ENCODE measurements around the gene RNF214. TPM values are rescaled to one million over a fixed set of nuclear protein-coding genes. Genes with fewer than 3 reads are reported as not detected.
A peak's percentile ranks its signal among the peaks of the same experiment; 100 is the strongest.
"Not testable (repeated sequence)": the region's sequence is repeated elsewhere in the genome, so short reads cannot be mapped to it uniquely, and the experiment has no call there.

The RNF214 gene
- polyA plus RNA-seq, 1 donor from 2014 or later, result 12.5 TPM

DNA sequence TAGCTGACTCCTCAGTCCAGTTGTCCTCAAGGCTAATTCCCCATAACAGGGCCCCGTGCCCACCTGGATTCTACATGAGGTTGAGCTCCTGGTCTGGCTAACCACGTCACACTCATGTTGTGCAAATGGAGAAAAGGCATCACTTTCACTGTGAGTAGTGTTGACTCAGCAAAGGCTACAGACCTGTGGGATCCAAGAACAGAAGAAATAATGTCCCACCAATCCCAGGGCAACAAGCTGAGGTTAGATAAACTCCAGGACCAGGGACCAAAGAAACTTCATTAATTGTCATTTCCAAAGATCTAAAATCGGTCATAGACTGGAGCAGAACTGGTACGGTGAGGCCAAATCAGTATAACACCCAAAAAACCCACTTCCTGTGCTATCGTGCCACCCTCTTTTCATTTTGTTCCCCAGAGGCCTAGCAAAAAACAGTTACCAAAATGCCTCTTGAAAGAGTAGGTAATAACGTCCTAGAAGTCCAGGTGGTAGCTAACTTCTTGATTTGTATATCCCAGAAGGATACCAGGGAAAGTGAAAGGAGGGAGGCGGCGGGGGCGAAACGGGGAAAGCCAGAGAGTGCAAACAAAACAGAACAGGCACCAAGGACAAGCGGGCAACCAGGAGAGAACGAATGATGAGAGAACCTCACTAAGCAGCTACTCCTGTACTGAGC is 2.0 kb upstream of the RNF214 start:
- peaks cover 3% of the 10 kb centered on the region for H3K36me3 Mint-ChIP-seq
- H3K4me1 Mint-ChIP-seq, result peaks cover 27 to 41% (median 37%) of the 10 kb centered on the region in 3 donors
- H3K9me3 Mint-ChIP-seq, result no peaks in the 10 kb centered on the region
- H3K27me3 Mint-ChIP-seq, result no peaks in the 10 kb centered on the region
- peak overlapping the region; percentile 91 to 100 (median 100) for H3K4me3 Mint-ChIP-seq
- H3K27ac Mint-ChIP-seq, result peak overlapping the region; percentile 92 to 97 (median 96)

DNA sequence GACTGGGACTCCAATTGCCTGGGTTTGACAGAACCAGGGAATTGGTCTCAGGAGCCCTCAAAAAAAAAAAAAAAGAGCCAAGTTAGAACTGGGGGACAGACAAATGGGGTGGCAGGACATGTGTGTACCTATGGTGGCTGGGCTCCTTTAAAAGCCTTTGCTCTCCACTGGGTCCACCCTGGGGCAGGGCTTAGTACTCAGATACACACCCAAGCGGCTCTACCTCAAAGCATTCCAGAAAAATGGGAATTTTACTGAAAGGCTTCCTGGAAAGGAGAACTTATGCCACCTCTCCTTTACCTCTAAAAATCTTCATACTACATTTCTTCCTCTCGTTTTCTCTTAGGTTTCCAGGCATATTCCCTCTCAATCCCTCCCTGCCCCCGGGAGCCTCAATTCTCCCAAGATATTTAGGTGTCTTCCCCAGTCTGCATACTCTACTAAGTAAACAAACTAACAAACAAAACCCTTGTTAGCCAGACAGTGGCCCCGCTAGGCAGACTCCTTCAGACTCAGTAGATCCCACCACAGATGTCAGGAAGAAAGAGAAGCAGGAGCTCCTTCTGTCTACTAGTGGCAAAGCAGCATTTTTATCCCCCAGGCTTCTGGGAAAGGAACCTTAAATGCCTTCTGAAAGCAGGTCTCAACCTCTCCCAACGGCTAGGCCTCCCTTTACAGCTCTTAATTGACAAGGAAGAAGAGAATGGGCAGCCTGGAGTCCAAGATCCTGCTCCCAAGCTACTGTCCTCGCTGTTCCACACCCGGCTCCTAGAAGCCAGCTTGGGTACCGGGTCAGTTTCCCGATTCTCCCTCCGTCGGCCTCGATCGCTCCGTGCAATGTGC is 1.3 kb upstream of the RNF214 start:
- Mint-ChIP-seq H3K4me1 (peaks cover 27 to 41% (median 37%) of the 10 kb centered on the region in 3 donors), H3K27ac (peak overlapping the region; percentile 92 to 97 (median 96)), H3K4me3 (peak overlapping the region; percentile 91 to 100 (median 100)), H3K27me3 (no peaks in the 10 kb centered on the region), H3K9me3 (no peaks in the 10 kb centered on the region), H3K36me3 (peaks cover 3% of the 10 kb centered on the region)

DNA sequence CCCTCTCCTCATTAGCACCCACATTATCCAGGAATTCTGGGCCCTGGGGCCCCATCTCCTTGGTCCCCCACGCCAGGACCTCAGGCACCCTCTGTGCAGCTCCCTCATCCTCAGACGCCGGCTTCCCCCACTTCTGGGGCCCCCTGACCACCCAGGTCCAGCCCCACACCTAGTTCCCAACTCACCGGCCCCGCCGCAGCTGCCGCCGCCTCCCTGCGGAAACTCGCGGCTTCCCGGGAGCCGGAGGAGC is 704 bp upstream of the RNF214 start, which contains the start of gene PCSK7:
Gene PCSK7, minus strand, starts transcription at position 232 of the 250 bp plus-strand sequence. CDS start 2,229 bp downstream, outside the sequence.
- H3K4me1 Mint-ChIP-seq, result peaks cover 22 to 37% (median 31%) of the 10 kb centered on the region in 3 donors
- H3K27ac Mint-ChIP-seq, result peak within 1 kb of the TSS; percentile 93 to 99 (median 97)
- H3K4me3 Mint-ChIP-seq, result peak within 1 kb of the TSS; percentile 91 to 100 (median 100)
- H3K27me3 Mint-ChIP-seq, result no peaks in the 10 kb centered on the region
- no peaks in the 10 kb centered on the region for H3K9me3 Mint-ChIP-seq
- H3K36me3 Mint-ChIP-seq, result peaks cover under 1% of the 10 kb centered on the region

DNA sequence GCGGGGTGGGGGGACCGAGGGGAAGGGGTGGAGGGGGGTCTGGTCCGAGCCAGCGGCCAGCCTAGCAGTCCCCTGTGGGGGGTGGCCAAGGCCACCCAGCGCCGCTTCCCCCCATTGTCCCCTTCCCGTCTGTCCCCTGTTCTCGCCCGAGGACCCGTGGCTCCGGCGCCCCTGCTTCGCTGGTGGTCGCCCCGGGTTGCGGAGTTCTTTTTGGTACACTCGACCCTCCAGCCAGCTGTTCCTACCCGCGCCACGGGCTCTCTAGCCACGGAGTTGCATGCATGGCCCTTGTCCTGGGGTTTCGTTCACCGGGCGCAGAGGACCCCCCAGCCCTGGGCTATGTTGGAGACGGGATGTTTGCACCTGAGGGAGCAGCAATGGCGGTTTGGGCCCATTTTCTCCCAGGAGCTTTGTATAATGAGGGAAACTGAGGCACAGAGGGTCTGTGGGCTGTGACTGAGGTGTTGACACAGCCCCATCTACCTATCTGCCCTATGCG is 489 bp downstream of the RNF214 start:
- H3K27me3 Mint-ChIP-seq, result no peaks in the 10 kb centered on the region
- H3K4me1 Mint-ChIP-seq, result peaks cover 21 to 36% (median 31%) of the 10 kb centered on the region in 3 donors
- H3K36me3 Mint-ChIP-seq, result no peaks in the 10 kb centered on the region
- H3K4me3 Mint-ChIP-seq, result peak overlapping the region; percentile 83 to 93 (median 90)
- H3K27ac Mint-ChIP-seq, result peak overlapping the region; percentile 63 to 93 (median 92)
- no peaks in the 10 kb centered on the region for H3K9me3 Mint-ChIP-seq

DNA sequence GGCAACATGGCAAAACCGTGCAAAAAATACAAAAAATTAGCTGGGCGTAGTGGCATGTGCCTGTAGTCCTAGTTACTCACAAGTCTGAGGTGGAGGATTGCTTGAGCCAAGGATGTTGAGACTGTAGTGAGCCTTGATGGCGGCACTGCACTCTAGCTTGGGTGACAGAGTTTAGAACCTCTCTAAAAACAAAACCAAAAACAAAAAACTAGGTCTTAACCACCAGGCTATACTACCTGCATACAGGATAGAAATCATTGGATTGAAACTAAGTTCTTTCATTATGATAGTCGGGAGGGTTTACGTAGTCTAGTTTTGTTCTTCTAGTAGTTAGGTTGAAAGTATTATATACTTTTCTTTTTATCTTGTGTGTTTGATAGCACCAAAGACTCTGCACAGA is 5.8 kb downstream of the RNF214 start:
- no peaks in the 10 kb centered on the region for H3K9me3 Mint-ChIP-seq
- no peak overlapping the region for H3K27ac Mint-ChIP-seq
- peaks cover 3 to 14% (median 10%) of the 10 kb centered on the region in 3 donors for H3K4me1 Mint-ChIP-seq

DNA sequence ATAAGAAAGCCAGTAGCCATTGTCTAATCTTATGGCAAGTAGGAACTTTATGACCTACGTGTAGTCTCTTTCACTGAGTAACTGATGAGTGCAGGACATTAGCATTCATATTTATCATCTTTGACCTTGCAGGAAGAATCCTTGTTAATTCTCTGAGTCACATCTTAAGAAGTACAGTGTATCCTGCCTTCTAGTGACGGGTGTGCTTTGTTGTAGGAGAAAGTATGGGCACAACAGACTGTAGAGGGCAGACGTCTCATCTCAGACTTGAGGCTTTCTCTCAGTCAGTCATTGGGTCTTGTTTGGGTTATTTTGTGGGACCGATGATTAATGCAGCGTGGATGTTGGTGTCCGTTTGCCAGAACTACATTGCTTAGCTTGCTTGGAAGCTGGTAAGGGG is 6.8 kb downstream of the RNF214 start:
- peak overlapping the region in 1 of 4 donors; percentile 57 for H3K4me3 Mint-ChIP-seq
- H3K27me3 Mint-ChIP-seq, result no peaks in the 10 kb centered on the region
- H3K9me3 Mint-ChIP-seq, result no peaks in the 10 kb centered on the region
- H3K4me1 Mint-ChIP-seq, result peaks cover 0 to 3% (median 1%) of the 10 kb centered on the region in 3 donors
- no peak overlapping the region for H3K27ac Mint-ChIP-seq
- H3K36me3 Mint-ChIP-seq, result peaks cover under 1% of the 10 kb centered on the region

More for the DNA sequence above, 5.8 kb downstream of the RNF214 start:
- Mint-ChIP-seq H3K27me3 (no peaks in the 10 kb centered on the region), H3K36me3 (no peaks in the 10 kb centered on the region), H3K4me3 (no peak overlapping the region)

DNA sequence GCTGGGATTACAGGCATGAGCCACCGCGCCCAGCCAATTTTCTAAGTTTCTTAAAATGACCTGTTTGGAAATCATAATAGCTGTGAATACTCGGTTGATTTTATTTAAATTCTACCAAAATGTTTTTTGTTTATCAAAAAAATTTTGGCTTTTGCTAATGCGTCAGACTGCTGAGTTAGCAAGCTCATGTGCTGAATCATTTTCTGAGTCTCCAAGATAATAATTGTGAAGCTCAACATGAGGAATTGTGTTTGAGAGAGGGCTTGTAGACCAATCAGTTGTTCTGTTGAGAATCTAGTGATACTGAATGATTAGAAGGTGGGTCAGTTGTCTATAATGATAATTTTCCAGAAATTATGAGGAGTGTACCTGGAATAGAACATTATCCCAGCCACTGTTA is 15.9 kb downstream of the RNF214 start:
- H3K27ac Mint-ChIP-seq, result no peak overlapping the region
- no peak overlapping the region for H3K4me3 Mint-ChIP-seq
- H3K4me1 Mint-ChIP-seq, result peaks cover 0 to 2% (median 0%) of the 10 kb centered on the region in 3 donors
- no peaks in the 10 kb centered on the region for H3K9me3 Mint-ChIP-seq
- H3K36me3 Mint-ChIP-seq, result peaks cover 5% of the 10 kb centered on the region
- no peaks in the 10 kb centered on the region for H3K27me3 Mint-ChIP-seq

DNA sequence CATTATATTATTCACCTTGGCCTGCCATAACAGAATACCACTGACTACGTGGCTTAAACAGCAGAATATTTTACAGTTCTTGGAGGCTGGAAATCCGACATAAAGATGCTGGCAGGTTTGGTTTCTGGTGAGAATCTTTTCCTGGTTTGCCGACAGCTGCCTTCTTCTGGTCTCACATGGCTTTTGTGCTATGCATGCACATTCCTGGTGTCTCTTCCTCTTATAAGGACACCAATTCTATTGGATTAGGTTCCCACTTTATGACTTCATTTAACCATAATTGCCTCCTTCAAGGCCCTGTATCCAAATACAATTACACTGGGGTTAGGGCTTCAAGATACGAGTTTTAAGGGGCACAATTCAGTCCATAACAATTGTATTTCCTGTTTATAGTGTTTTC is 17.1 kb downstream of the RNF214 start:
- Mint-ChIP-seq H3K4me3 (no peak overlapping the region), H3K36me3 (peaks cover 3% of the 10 kb centered on the region), H3K27ac (no peak overlapping the region), H3K9me3 (no peaks in the 10 kb centered on the region), H3K27me3 (no peaks in the 10 kb centered on the region), H3K4me1 (peaks cover 0 to 2% (median 0%) of the 10 kb centered on the region in 3 donors)

DNA sequence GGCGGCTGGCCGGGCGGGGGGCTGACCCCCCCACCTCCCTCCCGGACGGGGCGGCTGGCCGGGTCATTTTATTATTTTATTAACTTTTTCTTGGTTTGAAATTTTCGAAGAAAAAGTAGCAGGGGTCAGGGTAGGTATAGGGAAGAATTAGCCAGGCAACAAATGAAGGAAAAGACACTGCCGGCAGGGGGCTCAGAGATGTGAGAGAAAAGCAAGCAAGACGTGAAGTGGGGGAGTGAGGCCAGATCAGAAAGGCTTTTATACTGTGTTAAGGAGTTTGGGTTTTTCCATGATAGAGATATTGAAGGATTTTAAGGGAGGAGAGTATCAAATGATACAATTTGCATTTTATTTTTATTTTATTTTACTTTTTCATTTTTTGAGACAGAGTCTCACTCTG is 19.0 kb downstream of the RNF214 start:
- H3K27me3 Mint-ChIP-seq, result no peaks in the 10 kb centered on the region
- peaks cover 0 to 2% (median 1%) of the 10 kb centered on the region in 3 donors for H3K4me1 Mint-ChIP-seq
- H3K4me3 Mint-ChIP-seq, result no peak overlapping the region
- H3K36me3 Mint-ChIP-seq, result peaks cover 9% of the 10 kb centered on the region
- H3K9me3 Mint-ChIP-seq, result no peaks in the 10 kb centered on the region
- no peak overlapping the region for H3K27ac Mint-ChIP-seq

DNA sequence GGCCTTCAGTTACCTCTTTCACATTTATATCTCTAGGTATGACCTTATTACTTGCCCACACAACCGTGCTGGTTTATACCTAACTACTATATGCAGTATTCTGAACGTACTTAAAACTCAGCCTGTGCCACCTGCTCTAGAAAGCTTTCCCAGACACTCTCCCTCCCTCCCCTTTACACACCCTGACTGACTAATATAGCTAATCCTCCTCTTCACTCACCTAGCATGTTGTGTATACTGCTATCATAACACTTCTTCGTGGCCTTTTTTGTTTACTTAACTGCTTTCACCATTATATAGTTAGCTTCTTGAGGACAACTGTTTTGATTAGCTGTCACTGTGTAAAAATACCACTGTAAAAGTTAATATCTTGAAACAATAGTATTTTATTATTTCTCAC is 23.5 kb downstream of the RNF214 start:
- Mint-ChIP-seq H3K36me3 (peaks cover 15% of the 10 kb centered on the region), H3K27me3 (no peaks in the 10 kb centered on the region), H3K4me1 (peaks cover 0 to 2% (median 1%) of the 10 kb centered on the region in 3 donors), H3K27ac (no peak overlapping the region), H3K9me3 (no peaks in the 10 kb centered on the region), H3K4me3 (no peak overlapping the region)

DNA sequence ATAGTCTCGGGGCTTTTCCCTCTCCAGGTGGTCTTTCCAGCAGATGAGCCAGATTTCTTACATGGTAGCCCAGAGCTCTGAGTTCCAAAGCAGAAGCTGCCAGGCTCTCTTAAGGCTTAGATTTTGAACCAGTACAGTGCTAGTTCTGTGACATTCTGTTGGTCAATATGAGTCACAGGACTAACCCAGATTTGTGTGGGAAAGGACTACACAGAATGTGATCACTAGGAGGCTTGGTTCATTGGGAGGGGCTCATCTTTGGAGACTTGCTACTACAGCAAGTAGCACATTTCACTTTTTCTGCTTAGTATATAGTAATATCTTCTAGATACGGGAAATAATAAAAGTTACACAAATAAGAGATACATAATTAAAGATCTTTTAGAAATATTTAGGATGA is 24.1 kb downstream of the RNF214 start:
- Mint-ChIP-seq H3K4me1 (peaks cover 0 to 2% (median 1%) of the 10 kb centered on the region in 3 donors), H3K4me3 (no peak overlapping the region), H3K27ac (peak overlapping the region in 1 of 3 donors; percentile 67), H3K9me3 (no peaks in the 10 kb centered on the region), H3K27me3 (no peaks in the 10 kb centered on the region), H3K36me3 (peaks cover 15% of the 10 kb centered on the region)

DNA sequence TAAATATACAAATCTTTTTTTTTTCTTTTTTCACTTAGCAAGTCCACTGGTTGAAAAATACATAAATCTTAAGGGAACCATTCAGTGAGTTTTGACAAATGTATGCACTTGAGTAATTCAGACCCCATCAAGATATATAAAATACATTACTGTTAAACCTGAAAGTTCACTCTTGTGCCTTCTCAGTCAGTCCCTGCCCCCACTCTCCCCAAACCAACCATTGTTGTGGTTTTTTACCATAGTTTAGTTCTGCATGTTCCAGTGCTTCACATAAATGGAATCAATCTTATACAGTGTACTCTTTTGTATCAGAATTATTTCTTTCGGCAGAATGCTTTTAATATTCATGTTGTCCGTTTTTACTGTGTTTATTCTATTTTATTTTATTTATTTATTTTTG is 26.1 kb downstream of the RNF214 start:
- Mint-ChIP-seq H3K9me3 (no peaks in the 10 kb centered on the region), H3K27me3 (no peaks in the 10 kb centered on the region), H3K36me3 (peaks cover 11% of the 10 kb centered on the region), H3K4me3 (no peak overlapping the region), H3K4me1 (peaks cover 0 to 1% (median 0%) of the 10 kb centered on the region in 3 donors), H3K27ac (no peak overlapping the region)

DNA sequence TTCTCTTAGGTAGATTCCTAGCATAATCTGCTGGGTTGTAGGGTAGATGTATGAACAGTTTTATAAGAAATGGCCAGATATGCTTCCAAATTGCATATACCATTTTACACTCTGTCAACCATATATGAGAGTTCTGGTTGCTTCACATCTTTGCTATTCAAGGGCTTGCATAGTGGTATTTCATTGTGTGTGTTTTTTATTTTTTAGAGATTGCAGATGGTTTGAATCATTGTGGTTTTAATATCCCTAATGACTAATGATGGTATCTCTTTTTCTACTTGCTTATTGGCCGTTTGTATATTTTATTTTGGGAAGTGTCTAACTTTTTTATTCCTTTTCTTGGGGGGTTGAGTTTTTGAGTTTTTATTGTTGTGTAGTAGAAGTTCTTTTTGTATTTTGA is 26.9 kb downstream of the RNF214 start:
- Mint-ChIP-seq H3K36me3 (peaks cover 11% of the 10 kb centered on the region), H3K27ac (peak overlapping the region in 1 of 3 donors; percentile 51)

DNA sequence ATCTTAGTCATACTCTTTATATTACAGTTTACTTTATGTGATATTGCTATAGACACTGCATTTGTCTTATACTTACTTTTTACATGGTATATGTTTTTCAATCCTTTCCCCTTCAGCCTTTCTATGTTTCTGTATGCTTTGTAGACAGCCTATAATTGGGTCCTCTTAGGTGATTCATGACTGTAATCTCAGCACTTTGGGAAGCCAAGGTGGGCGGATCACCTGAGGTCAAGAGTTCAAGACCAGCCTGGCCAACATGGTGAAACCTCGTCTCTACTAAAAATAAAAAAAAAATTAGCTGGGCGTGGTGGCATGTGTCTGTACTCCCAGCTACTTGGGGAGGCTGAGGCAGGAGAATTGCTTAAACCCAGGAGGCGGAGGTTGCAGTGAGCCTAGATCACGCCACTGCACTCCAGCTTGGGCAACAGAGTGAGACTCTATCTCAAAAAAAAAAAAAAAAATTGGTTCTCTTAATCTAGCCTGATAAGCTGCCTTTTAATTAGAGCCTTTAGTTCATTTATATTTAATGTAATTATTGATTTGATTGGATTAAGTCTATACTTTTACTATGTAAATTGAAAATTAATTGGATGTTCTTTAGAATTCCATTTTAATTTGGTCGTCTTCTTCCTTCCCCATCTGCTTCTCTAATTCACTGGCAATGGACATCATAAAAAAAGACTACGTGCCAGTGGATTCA is 32.3 kb downstream of the RNF214 start:
- H3K27ac Mint-ChIP-seq, H3K9me3 Mint-ChIP-seq, H3K4me3 Mint-ChIP-seq, H3K27me3 Mint-ChIP-seq, H3K4me1 Mint-ChIP-seq: not testable (repeated sequence)
- H3K36me3 Mint-ChIP-seq, result peaks cover 12% of the 10 kb centered on the region

More for the DNA sequence above, 26.9 kb downstream of the RNF214 start:
- H3K4me1 Mint-ChIP-seq, result peaks cover 0 to 1% (median 0%) of the 10 kb centered on the region in 3 donors
- H3K4me3 Mint-ChIP-seq, result no peak overlapping the region
- H3K27me3 Mint-ChIP-seq, result no peaks in the 10 kb centered on the region
- H3K9me3 Mint-ChIP-seq, result no peaks in the 10 kb centered on the region

DNA sequence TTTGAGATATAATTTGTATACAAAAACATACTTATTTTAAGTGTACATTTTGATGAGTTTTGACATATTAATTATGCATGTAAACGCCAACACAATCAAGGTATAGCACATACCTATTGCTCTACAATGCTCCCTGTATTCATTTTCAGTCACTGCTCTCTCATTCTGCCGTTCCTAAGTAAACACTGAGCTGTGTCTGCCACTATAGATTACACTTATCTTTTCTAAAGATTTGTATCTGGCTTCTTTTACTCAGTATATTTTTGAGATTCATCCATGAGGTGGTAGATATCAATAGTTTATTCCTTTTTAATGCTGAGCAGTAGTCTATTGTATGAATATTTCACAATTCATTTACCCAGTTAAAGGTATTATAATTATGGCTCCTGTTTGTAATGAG is 33.3 kb downstream of the RNF214 start:
- Mint-ChIP-seq H3K27ac (no peak overlapping the region), H3K27me3 (no peaks in the 10 kb centered on the region), H3K4me3 (no peak overlapping the region), H3K36me3 (peaks cover 10% of the 10 kb centered on the region), H3K4me1 (peaks cover 0 to 4% (median 0%) of the 10 kb centered on the region in 3 donors), H3K9me3 (no peaks in the 10 kb centered on the region)

Data from IgD-negative memory B cell (primary cell).